HuH-7 (cell line): ENCODE results near the gene RALGAPA2.
A peak's percentile ranks its signal among the peaks of the same experiment; 100 is the strongest.

ENCODE experiments used
- DNase-seq: peaks from one replicate; pipeline ENCODE4 v3.0.0; 2011; ENCODE audit warnings: low spot score

Gene RALGAPA2

GRCh38 chr20:20497242-20497978 lies 215.0 kb downstream of the RALGAPA2 start:
- DNase-seq: no peak

- no peak for DNase-seq
Measured at GRCh38 chr20:20495729-20496503, 216.5 kb downstream of the RALGAPA2 start.

DNA sequence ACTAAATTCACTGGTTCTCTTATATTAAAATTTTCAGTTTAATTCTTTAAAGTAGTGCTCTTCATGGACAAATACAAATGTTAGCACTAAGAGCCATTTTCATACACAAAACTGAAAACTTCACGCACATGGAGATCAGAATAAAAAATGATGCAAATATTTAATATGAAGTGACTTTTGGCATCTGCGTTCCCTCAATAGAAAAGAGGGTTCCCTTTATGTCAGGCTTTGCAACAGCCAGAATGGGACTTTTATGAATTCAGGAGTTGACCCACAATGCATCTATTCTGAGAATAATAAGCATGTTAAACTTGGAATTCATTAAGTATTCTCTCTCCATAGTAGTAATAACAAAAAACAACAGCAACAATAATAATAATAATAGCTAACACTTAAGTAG lies 218.7 kb downstream of the RALGAPA2 start:
- DNase-seq: no peak

DNA sequence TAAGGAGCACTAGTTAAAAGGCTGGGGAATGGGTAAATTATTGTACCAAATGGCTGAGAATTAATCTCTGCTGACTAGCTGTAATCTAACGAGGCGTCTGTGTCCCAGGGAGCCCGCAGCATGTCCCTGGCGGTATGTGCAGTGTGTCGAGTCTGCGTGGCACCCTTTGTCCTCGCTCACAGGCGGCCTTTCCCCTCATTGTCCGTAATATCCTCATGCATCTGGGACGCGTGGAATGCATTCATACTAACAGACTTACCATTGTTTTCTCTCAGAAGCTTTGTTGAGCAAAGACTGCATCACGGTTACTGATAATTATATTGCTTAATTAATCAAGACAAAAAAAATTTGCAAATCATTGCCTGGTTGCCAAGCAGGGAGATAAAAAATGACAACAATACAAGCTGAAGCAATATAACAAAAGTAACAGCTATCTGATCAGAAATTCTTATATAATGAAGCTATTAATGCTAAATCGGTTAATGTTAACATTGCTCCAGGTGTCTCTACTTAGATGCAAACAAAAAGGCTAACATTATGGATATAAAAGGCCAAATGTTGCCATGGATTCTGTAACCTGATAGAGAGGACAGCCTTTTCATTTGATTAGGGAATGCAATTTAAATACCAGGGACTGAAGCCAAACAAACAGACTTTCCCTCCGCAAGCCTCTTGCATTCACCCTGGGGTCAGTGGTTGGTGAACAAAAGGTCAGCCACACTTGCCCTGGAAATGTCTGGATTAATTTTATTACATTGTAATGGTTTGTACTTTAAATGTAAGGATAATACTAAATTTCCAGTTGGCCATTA lies 219.7 kb downstream of the RALGAPA2 start:
- peak; percentile 32 for DNase-seq

DNA sequence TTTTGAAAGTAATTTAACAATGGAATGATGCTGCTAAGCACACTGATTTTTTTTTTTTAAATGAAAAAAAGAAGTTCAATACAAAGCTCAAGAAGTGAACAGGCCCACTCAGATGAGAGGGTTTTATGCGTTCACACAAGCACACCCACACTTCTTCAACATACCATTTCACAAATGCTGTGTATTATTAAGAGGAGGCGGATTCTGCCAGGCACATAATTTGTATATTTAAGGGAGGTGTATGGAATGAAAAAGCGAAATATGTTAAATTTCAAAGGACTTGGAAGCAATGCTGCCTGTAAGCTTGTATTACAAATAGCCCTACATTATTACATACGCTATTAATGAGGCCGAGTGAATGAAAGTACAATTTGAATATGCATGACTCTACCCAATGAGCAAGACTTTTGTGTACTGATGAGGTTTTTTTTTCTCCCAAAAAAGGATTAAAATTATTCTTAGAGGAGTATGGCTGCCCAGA lies 220.6 kb downstream of the RALGAPA2 start:
- DNase-seq: no peak

- DNase-seq: no peak
Measured at GRCh38 chr20:20491110-20491783, 221.2 kb downstream of the RALGAPA2 start.

DNA sequence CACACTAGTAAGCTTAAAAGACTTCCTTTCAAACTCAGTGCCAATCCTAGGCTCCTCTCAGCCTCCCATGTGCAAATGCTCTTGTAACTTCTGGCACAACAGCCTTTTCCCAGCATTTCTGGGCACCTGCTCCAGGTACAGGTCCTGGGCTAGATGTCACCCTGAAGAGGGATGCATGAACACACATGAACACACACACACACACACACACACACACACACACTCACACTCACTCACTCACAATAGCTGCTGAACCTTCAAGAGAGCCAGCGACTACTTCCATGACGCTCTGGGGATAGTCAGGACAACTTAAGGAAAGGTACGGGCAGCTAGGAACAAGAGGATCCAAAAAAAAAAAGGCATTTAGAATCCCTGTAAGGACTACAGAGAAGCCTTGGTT lies 221.8 kb downstream of the RALGAPA2 start:
- DNase-seq: no peak

GRCh38 chr20:20489648-20490341 lies 222.6 kb downstream of the RALGAPA2 start:
- DNase-seq: no peak

DNA sequence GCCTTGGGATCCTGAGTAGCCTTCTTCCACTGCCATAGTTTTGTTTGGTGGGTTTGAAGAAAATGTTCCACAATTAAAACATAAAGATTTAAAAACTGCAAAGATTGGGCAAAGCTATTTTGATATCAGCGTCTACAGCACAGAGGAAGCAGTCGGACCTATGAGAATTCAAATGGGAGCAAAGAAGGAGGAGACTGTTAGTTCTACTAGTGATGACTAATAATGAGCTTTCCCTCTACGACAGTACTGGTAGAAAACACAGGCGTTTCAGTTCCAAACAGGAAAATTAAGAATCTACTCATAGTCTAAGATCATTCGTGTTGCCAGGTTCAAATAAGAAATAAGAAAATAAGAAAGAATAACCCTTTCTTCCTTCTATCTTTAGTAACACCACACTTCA lies 223.4 kb downstream of the RALGAPA2 start:
- DNase-seq: no peak

GRCh38 chr20:20488388-20488787 lies 224.1 kb downstream of the RALGAPA2 start:
- no peak for DNase-seq

DNA sequence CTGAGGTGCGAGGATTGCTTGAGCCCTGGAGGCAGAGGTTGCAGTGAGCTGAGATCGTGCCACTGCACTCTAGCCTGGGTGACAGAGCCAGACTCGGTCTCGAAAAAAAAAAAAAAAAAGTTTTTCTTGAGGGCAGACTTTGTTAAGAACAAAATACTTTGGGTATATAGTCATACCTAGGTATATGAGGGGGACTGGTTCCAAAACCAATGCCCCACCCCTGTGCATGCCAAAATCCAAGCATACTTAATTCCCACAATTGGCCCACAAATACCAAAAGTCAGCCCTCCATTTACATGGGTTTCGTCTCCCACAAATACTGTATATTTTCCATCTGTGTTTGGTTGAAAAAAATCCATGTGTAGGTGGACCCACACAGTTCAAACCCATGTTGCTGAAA lies 224.6 kb downstream of the RALGAPA2 start:
- DNase-seq: no peak

- DNase-seq: no peak
Measured at GRCh38 chr20:20483328-20483727, 229.1 kb downstream of the RALGAPA2 start.

DNA sequence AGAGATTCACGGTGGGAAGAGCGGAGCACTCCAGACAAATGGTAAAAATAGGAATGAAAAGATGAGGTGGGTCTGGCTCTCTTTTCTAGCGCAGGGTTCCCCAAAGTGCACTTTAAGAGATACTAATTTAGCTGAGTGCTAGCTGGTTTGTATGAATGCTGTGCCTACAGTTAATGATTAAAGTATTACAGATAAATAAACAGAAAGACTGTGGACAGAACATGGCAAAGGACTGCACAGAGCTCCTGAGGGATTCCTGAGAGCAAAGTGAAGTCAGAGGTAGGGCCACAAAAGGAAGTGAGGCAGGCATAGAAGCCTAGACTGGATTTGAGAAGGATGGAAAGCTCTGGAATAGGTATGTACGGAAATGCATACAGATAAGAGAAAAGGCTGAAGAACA lies 230.0 kb downstream of the RALGAPA2 start:
- no peak for DNase-seq

DNA sequence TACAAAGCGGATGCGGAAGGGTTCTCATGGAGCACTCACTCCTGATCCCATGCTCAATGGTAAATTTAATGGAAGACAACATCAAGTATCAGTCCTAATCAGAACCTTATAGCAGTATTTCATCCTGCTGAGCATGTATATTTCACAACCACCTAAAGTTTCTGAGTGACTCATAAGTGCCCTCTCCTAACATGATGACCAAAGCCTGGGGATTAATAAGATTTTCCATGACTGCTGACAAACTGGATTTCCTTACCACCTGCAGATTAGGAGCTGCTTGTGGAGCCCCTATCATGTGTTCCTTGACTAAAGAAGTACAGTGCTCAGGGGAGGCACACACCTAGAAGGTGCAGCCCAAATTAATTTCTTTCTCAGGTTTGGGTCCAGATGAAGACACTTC lies 231.8 kb downstream of the RALGAPA2 start:
- no peak for DNase-seq

- DNase-seq: no peak
Measured at GRCh38 chr20:20480126-20480525, 232.3 kb downstream of the RALGAPA2 start.

DNA sequence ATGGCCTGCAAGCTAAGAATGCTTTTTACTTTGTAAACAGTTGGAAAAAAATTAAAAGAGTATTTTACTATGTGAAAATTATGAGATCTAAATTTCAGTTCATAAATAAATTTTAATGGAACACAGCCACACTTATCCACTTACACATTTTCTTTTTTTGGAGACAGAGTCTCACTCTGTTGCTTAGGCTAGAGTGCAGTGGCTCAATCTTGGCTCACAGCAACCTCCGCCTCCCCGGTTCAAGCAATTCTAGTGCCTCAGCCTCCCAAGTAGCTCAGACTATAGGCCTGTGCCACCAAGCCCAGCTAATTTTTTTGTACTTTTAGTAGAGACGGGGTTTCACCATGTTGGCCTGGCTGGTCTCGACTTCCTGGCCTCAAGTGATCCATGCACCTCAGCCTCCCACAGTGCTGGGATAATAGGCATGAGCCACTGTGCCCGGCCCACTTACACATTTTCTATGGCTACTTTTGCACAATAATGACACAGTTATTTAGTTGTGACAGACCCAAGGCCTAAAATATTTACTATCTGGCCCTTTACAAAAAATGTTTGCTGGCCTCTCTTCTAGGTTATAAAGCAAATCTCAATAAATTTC lies 234.9 kb downstream of the RALGAPA2 start:
- DNase-seq: no peak

GRCh38 chr20:20476504-20476903 lies 235.9 kb downstream of the RALGAPA2 start:
- no peak for DNase-seq

GRCh38 chr20:20473657-20474056 lies 238.8 kb downstream of the RALGAPA2 start:
- DNase-seq: no peak

GRCh38 chr20:20472684-20473274 lies 239.7 kb downstream of the RALGAPA2 start:
- DNase-seq: no peak

- DNase-seq: no peak
Measured at GRCh38 chr20:20466341-20466879, 246.0 kb downstream of the RALGAPA2 start.
